CD4-positive, alpha-beta memory T cell (primary cell): ENCODE data around the gene ATP5PO. TPM values are rescaled to one million over a fixed set of nuclear protein-coding genes. Genes with fewer than 3 reads are reported as not detected.
A peak's percentile ranks its signal among the peaks of the same experiment; 100 is the strongest.

Experiments
- CTCF ChIA-PET: fragments of 350-600 bp; sonication (Branson Sonifier 250); formaldehyde crosslinking; loops from one replicate; lab custom pipeline; 2021; ENCODE audit warnings: inconsistent platforms; ENCODE audit not compliant: partially characterized antibody; lab: Charles Lee
- POLR2A ChIA-PET: fragments of 350-600 bp; sonication (Branson Sonifier 250); formaldehyde crosslinking; loops from one replicate; lab custom pipeline; 2021; ENCODE audit not compliant: partially characterized antibody; lab: Charles Lee
- DNase-seq, 5 donors: peaks; one replicate each; pipeline versions ENCODE4 v3.0.0 to v3.0.0-alpha.2; 2020 to 2022; ENCODE audit warnings: mixed read lengths in 1 of 5
- H3K27ac ChIP-seq: one replicate; pipeline ENCODE4 v1.7.0; 2013; ENCODE audit warnings: low read depth, low read length
- H3K27me3 ChIP-seq: 2 replicates; pipeline ENCODE4 v1.7.0; 2013; ENCODE audit warnings: mild to moderate bottlenecking, low read length, moderate library complexity; ENCODE audit not compliant: insufficient read depth
- H3K36me3 ChIP-seq: 2 replicates; pipeline ENCODE4 v1.7.0; 2013; ENCODE audit warnings: mild to moderate bottlenecking, low read length, moderate library complexity; ENCODE audit not compliant: insufficient read depth
- H3K4me1 ChIP-seq: 2 replicates; pipeline ENCODE4 v1.7.0; 2013; ENCODE audit warnings: mild to moderate bottlenecking, low read length, moderate library complexity; ENCODE audit not compliant: insufficient read depth
- H3K4me3 ChIP-seq, 2 donors: one replicate each; pipeline ENCODE4 v1.7.0; 2013; ENCODE audit warnings: low read length in 2 of 2, mild to moderate bottlenecking in 1 of 2
- H3K9me3 ChIP-seq, 2 donors: one replicate each; pipeline ENCODE4 v1.7.0; 2013; ENCODE audit warnings: low read length in 2 of 2, control low read depth in 1 of 2; ENCODE audit not compliant: control insufficient read depth in 1 of 2
- H3K27ac Mint-ChIP-seq, 7 donors: one replicate each; pipeline ENCODE4 v1.8.0; 2020 to 2021; ENCODE audit warnings: mixed read lengths in 7 of 7, mild to moderate bottlenecking in 6 of 7, inconsistent platforms in 3 of 7, moderate library complexity in 3 of 7
- H3K27me3 Mint-ChIP-seq, 2 donors: one replicate each; pipeline ENCODE4 v1.8.0; 2020 to 2021; ENCODE audit warnings: mixed read lengths in 2 of 2
- H3K36me3 Mint-ChIP-seq, 2 donors: one replicate each; pipeline ENCODE4 v1.8.0; 2020 to 2021; ENCODE audit warnings: mixed read lengths in 2 of 2, inconsistent platforms in 1 of 2, mild to moderate bottlenecking in 1 of 2
- H3K4me1 Mint-ChIP-seq, 4 donors: one replicate each; pipeline ENCODE4 v1.8.0; 2020 to 2021; ENCODE audit warnings: mixed read lengths in 4 of 4, mild to moderate bottlenecking in 1 of 4
- H3K4me3 Mint-ChIP-seq, 8 donors: one replicate each; pipeline ENCODE4 v1.8.0; 2020 to 2021; ENCODE audit warnings: mixed read lengths in 8 of 8, mild to moderate bottlenecking in 7 of 8, moderate library complexity in 6 of 8, inconsistent platforms in 3 of 8
- H3K9me3 Mint-ChIP-seq, 8 donors: one replicate each; pipeline ENCODE4 v1.8.0; 2020 to 2021; ENCODE audit warnings: mixed read lengths in 8 of 8, mild to moderate bottlenecking in 5 of 8, inconsistent platforms in 3 of 8, moderate library complexity in 1 of 8
- intact Hi-C: fragments of 100-400 bp; cut with micrococcal nuclease; formaldehyde crosslinking; loops from one replicate; pipeline ENCODE4 v1.15.1; 2023
- polyA plus RNA-seq, 2 donors: library from polyadenylated mRNA; unstranded; fragments of 300-500 nt; fragmentation: Illumina TruSeq; gene quantifications; one replicate each; pipeline ENCODE4 v1.2.3, GENCODE V29; 2021
- total RNA-seq, 2 experiments: library from RNA; stranded (reverse); gene quantifications; one replicate each; pipeline ENCODE4 v1.2.3, GENCODE V29; 2021

The ATP5PO gene
- total RNA-seq (100 to 1,000 TPM; 126 to 143 TPM), polyA plus RNA-seq (100 to 1,000 TPM; 318 to 472 TPM)

- peaks cover 17 to 34% (median 28%) of the 10 kb centered on the region in 4 donors for H3K4me1 Mint-ChIP-seq
- ChIA-PET POLR2A (interaction anchor here (1.0 to 1.7 kb wide), 7 partner anchors 12 to 700 kb away, joined by 3 to 10 read pairs (median 4); no protein-coding TSS in a partner anchor), CTCF (interaction anchor here (0.9 to 1.8 kb wide), 3 partner anchors 8 to 433 kb away, joined by 4 to 9 read pairs (median 6); no protein-coding TSS in a partner anchor)
- H3K9me3 Mint-ChIP-seq = no peaks in the 10 kb centered on the region
- Histone ChIP-seq H3K4me3 (peak within 1 kb of the TSS; percentile 90), H3K27me3 (no peaks in the 10 kb centered on the region), H3K9me3 (no peaks in the 10 kb centered on the region), H3K36me3 (peaks cover 15% of the 10 kb centered on the region), H3K27ac (peak within 1 kb of the TSS; percentile 91), H3K4me1 (peaks cover 35% of the 10 kb centered on the region)
- peaks cover 18 to 31% of the 10 kb centered on the region in 2 donors for H3K36me3 Mint-ChIP-seq
- peak; percentile 94 to 96 (median 94) for DNase-seq
- H3K27ac Mint-ChIP-seq = peak within 1 kb of the TSS; percentile 92 to 99 (median 99)
- peak within 1 kb of the TSS; percentile 97 to 99 (median 98) for H3K4me3 Mint-ChIP-seq
- intact Hi-C loops = loop anchor here (1.0 to 2.0 kb wide), 5 partner anchors 15 to 700 kb away; partner anchors contain the start of genes ITSN1, RCAN1 and SON
- H3K27me3 Mint-ChIP-seq = no peaks in the 10 kb centered on the region
These were observed at the start of gene ATP5PO for GRCh38 chr21:33915368-33916199. Gene ATP5PO (minus strand): TSS chr21:33915804. CDS start chr21:33915763, 41 bp downstream.

GRCh38 chr21:33964706-33965325 is 49.2 kb upstream of the ATP5PO start:
- H3K4me3 ChIP-seq = no peak overlapping the region
- ChIA-PET POLR2A (interaction anchor here (1.1 kb wide), 1 partner anchor 17 kb away, joined by 4 read pairs; no protein-coding TSS in a partner anchor), CTCF (no interaction called here)
- peaks cover 9% of the 10 kb centered on the region for H3K36me3 ChIP-seq
- H3K27me3 ChIP-seq = no peaks in the 10 kb centered on the region
- Mint-ChIP-seq H3K27me3 (no peaks in the 10 kb centered on the region), H3K4me1 (peaks cover 13 to 42% (median 23%) of the 10 kb centered on the region in 4 donors), H3K9me3 (peaks cover 0 to 9% (median under 1%) of the 10 kb centered on the region in 8 donors), H3K27ac (no peak overlapping the region), H3K36me3 (peaks cover 46 to 63% of the 10 kb centered on the region in 2 donors), H3K4me3 (no peak overlapping the region)
- H3K27ac ChIP-seq = no peak overlapping the region
- no peak for DNase-seq
- H3K9me3 ChIP-seq = no peaks in the 10 kb centered on the region
- no peaks in the 10 kb centered on the region for H3K4me1 ChIP-seq
- intact Hi-C loops = no loop called here

GRCh38 chr21:33963848-33964555 is 48.4 kb upstream of the ATP5PO start:
- no peak for DNase-seq
- no peak overlapping the region for H3K27ac ChIP-seq
- peaks cover 9% of the 10 kb centered on the region for H3K36me3 ChIP-seq
- peak overlapping the region in 4 of 7 donors; percentile 6 to 86 (median 37) for H3K27ac Mint-ChIP-seq
- peaks cover 42 to 62% of the 10 kb centered on the region in 2 donors for H3K36me3 Mint-ChIP-seq
- no peaks in the 10 kb centered on the region for H3K27me3 Mint-ChIP-seq
- peaks cover 0 to 15% (median 7%) of the 10 kb centered on the region in 8 donors for H3K9me3 Mint-ChIP-seq
- POLR2A ChIA-PET = interaction anchor here (1.1 to 3.1 kb wide), 2 partner anchors 15 to 16 kb away, joined by 4 to 21 read pairs; no protein-coding TSS in a partner anchor
- H3K27me3 ChIP-seq = no peaks in the 10 kb centered on the region
- H3K4me3 Mint-ChIP-seq = no peak overlapping the region
- no peaks in the 10 kb centered on the region for H3K4me1 ChIP-seq
- CTCF ChIA-PET = interaction anchor here (0.6 kb wide), 1 partner anchor 77 kb away, joined by 3 read pairs; no protein-coding TSS in a partner anchor
- intact Hi-C loops = no loop called here
- no peak overlapping the region for H3K4me3 ChIP-seq
- no peaks in the 10 kb centered on the region for H3K9me3 ChIP-seq
- H3K4me1 Mint-ChIP-seq = peaks cover 13 to 39% (median 22%) of the 10 kb centered on the region in 4 donors

- POLR2A ChIA-PET = interaction anchor here (1.4 to 3.1 kb wide), 3 partner anchors 10 to 38 kb away, joined by 4 to 21 read pairs (median 8); no protein-coding TSS in a partner anchor
These were observed 46.7 kb upstream of the ATP5PO start for GRCh38 chr21:33962290-33962689.

GRCh38 chr21:33961061-33961460 is 45.5 kb upstream of the ATP5PO start:
- no peak overlapping the region for H3K27ac Mint-ChIP-seq
- POLR2A ChIA-PET = interaction anchor here (1.9 to 3.1 kb wide), 2 partner anchors 9 to 12 kb away, joined by 8 to 21 read pairs; no protein-coding TSS in a partner anchor

More at GRCh38 chr21:33962290-33962689, 46.7 kb upstream of the ATP5PO start:
- CTCF ChIA-PET = interaction anchor here (1.2 to 1.9 kb wide), 3 partner anchors 8 to 29 kb away, joined by 4 to 7 read pairs (median 6); no protein-coding TSS in a partner anchor
- DNase-seq = no peak
- H3K9me3 ChIP-seq = no peaks in the 10 kb centered on the region
- H3K9me3 Mint-ChIP-seq = peaks cover 0 to 25% (median 13%) of the 10 kb centered on the region in 8 donors
- no peak overlapping the region for H3K4me3 Mint-ChIP-seq
- no peak overlapping the region for H3K27ac ChIP-seq
- no peaks in the 10 kb centered on the region for H3K4me1 ChIP-seq
- peaks cover 9% of the 10 kb centered on the region for H3K36me3 ChIP-seq
- peak overlapping the region in 3 of 7 donors; percentile 6 to 30 (median 19) for H3K27ac Mint-ChIP-seq
- no peaks in the 10 kb centered on the region for H3K27me3 Mint-ChIP-seq
- peaks cover 43 to 66% of the 10 kb centered on the region in 2 donors for H3K36me3 Mint-ChIP-seq
- no peaks in the 10 kb centered on the region for H3K27me3 ChIP-seq
- no peak overlapping the region for H3K4me3 ChIP-seq
- intact Hi-C loops = no loop called here
- peaks cover 14 to 40% (median 17%) of the 10 kb centered on the region in 4 donors for H3K4me1 Mint-ChIP-seq

GRCh38 chr21:33959680-33960079 is 44.1 kb upstream of the ATP5PO start:
- intact Hi-C loops = no loop called here
- Mint-ChIP-seq H3K27me3 (no peaks in the 10 kb centered on the region), H3K9me3 (peaks cover 0 to 25% (median 13%) of the 10 kb centered on the region in 8 donors), H3K27ac (no peak overlapping the region), H3K36me3 (peaks cover 42 to 60% of the 10 kb centered on the region in 2 donors), H3K4me3 (no peak overlapping the region), H3K4me1 (peaks cover 12 to 49% (median 22%) of the 10 kb centered on the region in 4 donors)
- POLR2A ChIA-PET = interaction anchor here (1.0 to 18.8 kb wide), 4 partner anchors 8 to 23 kb away, joined by 3 to 938 read pairs (median 26); no protein-coding TSS in a partner anchor
- no peak overlapping the region for H3K4me3 ChIP-seq
- H3K27ac ChIP-seq = no peak overlapping the region
- no peaks in the 10 kb centered on the region for H3K27me3 ChIP-seq
- H3K9me3 ChIP-seq = no peaks in the 10 kb centered on the region
- DNase-seq = no peak
- peaks cover 9% of the 10 kb centered on the region for H3K36me3 ChIP-seq
- peaks cover 10% of the 10 kb centered on the region for H3K4me1 ChIP-seq
- CTCF ChIA-PET = interaction anchor here (1.1 to 2.2 kb wide), 4 partner anchors 9 to 121 kb away, joined by 3 to 6 read pairs (median 4); no protein-coding TSS in a partner anchor

More at GRCh38 chr21:33961061-33961460, 45.5 kb upstream of the ATP5PO start:
- Histone ChIP-seq H3K27me3 (no peaks in the 10 kb centered on the region), H3K27ac (no peak overlapping the region), H3K4me3 (no peak overlapping the region), H3K36me3 (peaks cover 9% of the 10 kb centered on the region), H3K4me1 (peaks cover under 1% of the 10 kb centered on the region), H3K9me3 (no peaks in the 10 kb centered on the region)
- no peaks in the 10 kb centered on the region for H3K27me3 Mint-ChIP-seq
- CTCF ChIA-PET = interaction anchor here (0.8 to 1.9 kb wide), 5 partner anchors 9 to 28 kb away, joined by 3 to 7 read pairs (median 4); no protein-coding TSS in a partner anchor
- intact Hi-C loops = no loop called here
- H3K36me3 Mint-ChIP-seq = peaks cover 42 to 60% of the 10 kb centered on the region in 2 donors
- H3K4me1 Mint-ChIP-seq = peaks cover 12 to 44% (median 19%) of the 10 kb centered on the region in 4 donors
- H3K9me3 Mint-ChIP-seq = peaks cover 0 to 25% (median 13%) of the 10 kb centered on the region in 8 donors
- DNase-seq = no peak
- no peak overlapping the region for H3K4me3 Mint-ChIP-seq
